Ovary (tissue), 3 donors: Measurements from ENCODE around the gene UNC13B.

Experiments
- EP300 ChIP-seq: sonication (generic); formaldehyde crosslinking; IDR thresholded peaks from one replicate; pipeline ENCODE4 v1.6.1; 2017; ENCODE audit warnings: antibody characterized with exemption
- POLR2A ChIP-seq: fragments of 450-650 bp; IDR thresholded peaks from one replicate; pipeline ENCODE4 v1.6.1; 2017; ENCODE audit warnings: antibody characterized with exemption, mild to moderate bottlenecking, moderate library complexity
- TF ChIP-seq, protein P1 (sequence below), 3 donors: fragments of 450-650 bp in 2 of 3; fragments of 200-600 bp in 1 of 3; IDR thresholded peaks; one replicate each; pipeline versions ENCODE4 v1.5.1 to v1.8.0; 2016 to 2022; ENCODE audit warnings: antibody characterized with exemption in 3 of 3, mild to moderate bottlenecking in 1 of 3
- donor health status: DM: no; HTN: no; CAD: no.

DNA sequence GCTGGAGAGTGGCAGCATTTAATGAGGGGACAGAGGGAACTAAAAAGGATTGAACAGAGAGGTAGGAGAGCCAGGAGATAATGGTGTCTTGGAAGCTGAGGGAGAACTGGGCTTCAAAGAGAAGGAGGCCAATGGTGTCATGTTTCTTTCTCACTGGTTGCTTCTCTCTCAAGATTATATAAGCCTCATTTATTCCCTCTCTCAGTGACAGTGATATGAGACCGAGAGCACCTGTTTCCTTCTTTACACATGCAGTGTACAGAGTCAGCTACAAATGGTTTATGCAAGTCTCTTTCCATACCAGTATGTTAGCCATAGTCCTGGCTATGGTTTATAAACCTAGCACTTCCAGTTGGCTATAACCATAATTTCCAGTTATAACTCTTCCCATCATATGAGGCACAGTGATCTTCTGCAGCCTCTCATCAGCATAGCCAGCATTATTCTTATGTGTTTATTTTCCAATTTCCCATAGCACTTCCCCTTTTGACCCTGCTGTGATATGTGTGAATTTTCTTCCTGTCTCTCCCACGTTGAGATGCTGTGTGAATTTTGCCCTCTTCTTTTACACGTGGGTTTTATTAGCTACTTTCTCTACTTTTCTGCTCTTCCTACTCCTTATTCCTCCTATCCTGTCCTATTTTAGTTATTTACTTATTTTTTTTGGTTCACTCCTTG is 71.2 kb downstream of the UNC13B start:
- TF ChIP-seq POLR2A (no peak), EP300 (no peak)
- TF ChIP-seq, protein P1, sequence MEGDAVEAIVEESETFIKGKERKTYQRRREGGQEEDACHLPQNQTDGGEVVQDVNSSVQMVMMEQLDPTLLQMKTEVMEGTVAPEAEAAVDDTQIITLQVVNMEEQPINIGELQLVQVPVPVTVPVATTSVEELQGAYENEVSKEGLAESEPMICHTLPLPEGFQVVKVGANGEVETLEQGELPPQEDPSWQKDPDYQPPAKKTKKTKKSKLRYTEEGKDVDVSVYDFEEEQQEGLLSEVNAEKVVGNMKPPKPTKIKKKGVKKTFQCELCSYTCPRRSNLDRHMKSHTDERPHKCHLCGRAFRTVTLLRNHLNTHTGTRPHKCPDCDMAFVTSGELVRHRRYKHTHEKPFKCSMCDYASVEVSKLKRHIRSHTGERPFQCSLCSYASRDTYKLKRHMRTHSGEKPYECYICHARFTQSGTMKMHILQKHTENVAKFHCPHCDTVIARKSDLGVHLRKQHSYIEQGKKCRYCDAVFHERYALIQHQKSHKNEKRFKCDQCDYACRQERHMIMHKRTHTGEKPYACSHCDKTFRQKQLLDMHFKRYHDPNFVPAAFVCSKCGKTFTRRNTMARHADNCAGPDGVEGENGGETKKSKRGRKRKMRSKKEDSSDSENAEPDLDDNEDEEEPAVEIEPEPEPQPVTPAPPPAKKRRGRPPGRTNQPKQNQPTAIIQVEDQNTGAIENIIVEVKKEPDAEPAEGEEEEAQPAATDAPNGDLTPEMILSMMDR (IDR thresholded peaks at IDR 0.05): no peak
